Activated CD8-positive, alpha-beta T cell treated with anti-CD3 and anti-CD28 coated beads for 36 hours (primary cell): ENCODE measurements around the gene NBAS. TPM values are rescaled to one million over a fixed set of nuclear protein-coding genes. Genes with fewer than 3 reads are reported as not detected.

Experiments
- ATAC-seq: fragments of 200-7000 bp; cut with Tn5 transposase; one replicate; pipeline ENCODE4 v1.10.0; 2021; ENCODE audit warnings: mild to moderate bottlenecking, moderate library complexity
- CTCF ChIA-PET: fragments of 350-600 bp; sonication (Branson Sonifier 250); formaldehyde crosslinking; loops from one replicate; lab custom pipeline; 2021; ENCODE audit warnings: antibody characterized with exemption; lab: Charles Lee
- POLR2A ChIA-PET: fragments of 350-600 bp; sonication (Branson Sonifier 250); formaldehyde crosslinking; loops from one replicate; lab custom pipeline; 2021; ENCODE audit warnings: antibody characterized with exemption; lab: Charles Lee
- DNase-seq: peaks from one replicate; pipeline ENCODE4 v3.0.0-alpha.2; 2020
- H3K27ac Mint-ChIP-seq: one replicate; pipeline ENCODE4 v1.8.0; 2021; ENCODE audit warnings: mild to moderate bottlenecking, mixed read lengths
- H3K27me3 Mint-ChIP-seq: one replicate; pipeline ENCODE4 v1.8.0; 2021; ENCODE audit warnings: mixed read lengths
- H3K36me3 Mint-ChIP-seq: one replicate; pipeline ENCODE4 v1.8.0; 2021; ENCODE audit warnings: low read depth, mixed read lengths
- H3K4me1 Mint-ChIP-seq: one replicate; pipeline ENCODE4 v1.8.0; 2021; ENCODE audit warnings: low read depth, mixed read lengths
- H3K4me3 Mint-ChIP-seq: one replicate; pipeline ENCODE4 v1.8.0; 2021; ENCODE audit warnings: mild to moderate bottlenecking, moderate library complexity, mixed read lengths
- H3K9me3 Mint-ChIP-seq: one replicate; pipeline ENCODE4 v1.8.0; 2021; ENCODE audit warnings: mixed read lengths
- CTCF ChIP-seq: fragments of 200-600 bp; IDR thresholded peaks from one replicate; pipeline ENCODE4 v1.8.0; 2022; ENCODE audit warnings: antibody characterized with exemption, mild to moderate bottlenecking
- intact Hi-C: fragments of 100-400 bp; cut with micrococcal nuclease; formaldehyde crosslinking; loops from one replicate; pipeline ENCODE4 v1.10.0; 2022
- total RNA-seq, 2 experiments: library from RNA; stranded (reverse); gene quantifications; one replicate each; pipeline ENCODE4 v1.2.3, GENCODE V29; 2021

The NBAS gene
- total RNA-seq, 2 experiments from 2014 or later = 40.9 to 41.9 TPM

DNA sequence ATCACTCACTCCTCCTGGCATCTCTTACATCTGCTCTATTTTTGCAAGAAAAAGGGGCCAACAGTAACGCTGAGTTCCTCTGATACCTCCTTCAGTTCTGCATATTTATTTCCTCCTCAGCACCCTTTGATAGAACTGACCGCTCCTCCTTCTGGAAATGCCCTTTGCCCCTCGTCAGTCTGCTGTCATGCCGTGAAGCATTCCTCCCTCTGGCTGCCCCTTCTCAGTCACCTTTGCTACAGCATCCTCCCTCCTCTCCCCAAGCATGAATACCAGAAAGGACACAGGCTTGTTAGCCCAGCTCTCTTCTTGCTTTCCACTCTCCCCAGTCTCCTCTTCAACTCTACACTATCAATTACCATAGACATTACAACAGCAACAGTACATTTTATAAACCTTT is 135.4 kb downstream of the NBAS start:
- POLR2A ChIA-PET = no interaction called here
- intact Hi-C loops = no loop called here
- CTCF ChIA-PET = interaction anchor here (1.3 kb wide), 1 partner anchor 266 kb away, joined by 3 read pairs; no protein-coding TSS in a partner anchor

DNA sequence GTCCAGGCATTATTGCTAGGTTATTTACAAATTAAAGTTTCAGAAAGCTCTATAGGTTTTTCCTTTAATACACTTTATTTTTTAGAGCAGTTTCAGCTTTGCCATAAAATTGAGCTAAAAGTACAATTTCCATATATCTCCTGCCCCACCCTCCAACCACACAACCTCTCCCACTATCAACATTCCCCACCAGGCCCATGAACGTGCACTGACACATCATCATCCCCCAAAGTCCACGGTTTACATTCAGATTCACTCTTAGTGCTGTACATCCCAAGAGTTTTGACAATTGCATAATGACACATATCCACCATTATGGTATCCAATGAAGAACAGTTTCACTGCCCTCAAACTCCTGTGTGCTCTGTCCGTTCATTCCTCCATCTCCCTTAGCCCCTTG is 139.4 kb downstream of the NBAS start:
- Mint-ChIP-seq H3K27ac (no peak overlapping the region), H3K9me3 (no peaks in the 10 kb centered on the region), H3K4me1 (no peaks in the 10 kb centered on the region), H3K27me3 (no peaks in the 10 kb centered on the region), H3K4me3 (no peak overlapping the region), H3K36me3 (peaks cover 21% of the 10 kb centered on the region)
- POLR2A ChIA-PET = no interaction called here
- TF ChIP-seq CTCF = no peak
- ATAC-seq = no peak
- CTCF ChIA-PET = no interaction called here
- no peak for DNase-seq
- intact Hi-C loops = no loop called here

More for the DNA sequence above, 135.4 kb downstream of the NBAS start:
- no peaks in the 10 kb centered on the region for H3K9me3 Mint-ChIP-seq
- no peak overlapping the region for H3K4me3 Mint-ChIP-seq
- TF ChIP-seq CTCF = no peak
- no peaks in the 10 kb centered on the region for H3K27me3 Mint-ChIP-seq
- H3K36me3 Mint-ChIP-seq = peaks cover 13% of the 10 kb centered on the region
- DNase-seq = no peak
- no peak for ATAC-seq
- H3K4me1 Mint-ChIP-seq = no peaks in the 10 kb centered on the region
- no peak overlapping the region for H3K27ac Mint-ChIP-seq

GRCh38 chr2:15415748-15416147 is 145.4 kb downstream of the NBAS start:
- ATAC-seq (no peak), DNase-seq (no peak)
- no peak for TF ChIP-seq CTCF
- intact Hi-C loops = no loop called here
- Mint-ChIP-seq H3K27me3 (no peaks in the 10 kb centered on the region), H3K4me3 (no peak overlapping the region), H3K36me3 (peaks cover 41% of the 10 kb centered on the region), H3K27ac (no peak overlapping the region), H3K4me1 (no peaks in the 10 kb centered on the region), H3K9me3 (no peaks in the 10 kb centered on the region)
- ChIA-PET CTCF (no interaction called here), POLR2A (no interaction called here)

DNA sequence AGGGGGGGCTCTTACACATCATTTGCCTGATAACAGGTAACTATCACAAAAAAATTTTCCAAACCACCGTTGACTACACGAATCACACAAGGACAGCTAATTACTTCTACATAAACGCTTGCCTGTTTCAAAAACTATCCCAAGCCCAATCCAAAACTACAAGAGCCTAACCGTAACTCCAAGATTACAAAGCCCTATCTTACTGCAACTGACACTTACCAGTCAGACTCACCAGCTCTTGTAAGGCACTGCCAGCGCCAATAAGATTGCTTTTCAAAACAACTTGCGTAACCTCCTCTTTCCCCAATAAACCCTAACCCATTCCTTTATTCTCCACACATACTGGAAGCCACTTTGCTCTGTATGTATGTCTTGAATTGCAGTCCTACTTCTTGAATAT is 148.4 kb downstream of the NBAS start:
- ChIA-PET POLR2A (no interaction called here), CTCF (no interaction called here)
- H3K4me3 Mint-ChIP-seq = no peak overlapping the region
- TF ChIP-seq CTCF = no peak
- no peaks in the 10 kb centered on the region for H3K4me1 Mint-ChIP-seq
- ATAC-seq (no peak), DNase-seq (no peak)
- H3K36me3 Mint-ChIP-seq = peaks cover 42% of the 10 kb centered on the region
- intact Hi-C loops = no loop called here
- H3K27me3 Mint-ChIP-seq = no peaks in the 10 kb centered on the region
- no peak overlapping the region for H3K27ac Mint-ChIP-seq
- no peaks in the 10 kb centered on the region for H3K9me3 Mint-ChIP-seq

- Mint-ChIP-seq H3K4me3 (no peak overlapping the region), H3K27me3 (no peaks in the 10 kb centered on the region), H3K4me1 (no peaks in the 10 kb centered on the region), H3K36me3 (peaks cover 42% of the 10 kb centered on the region), H3K9me3 (no peaks in the 10 kb centered on the region), H3K27ac (no peak overlapping the region)
- DNase-seq (no peak), ATAC-seq (no peak)
- TF ChIP-seq CTCF = no peak
- ChIA-PET POLR2A (no interaction called here), CTCF (no interaction called here)
- intact Hi-C loops = no loop called here
Observed at GRCh38 chr2:15412309-15412708, 148.8 kb downstream of the NBAS start.
